Measurements from ENCODE around the gene C14orf180.
"Not testable (repeated sequence)": the region's sequence is repeated elsewhere in the genome, so short reads cannot be mapped to it uniquely, and the experiment has no call there.

Gene C14orf180

DNA sequence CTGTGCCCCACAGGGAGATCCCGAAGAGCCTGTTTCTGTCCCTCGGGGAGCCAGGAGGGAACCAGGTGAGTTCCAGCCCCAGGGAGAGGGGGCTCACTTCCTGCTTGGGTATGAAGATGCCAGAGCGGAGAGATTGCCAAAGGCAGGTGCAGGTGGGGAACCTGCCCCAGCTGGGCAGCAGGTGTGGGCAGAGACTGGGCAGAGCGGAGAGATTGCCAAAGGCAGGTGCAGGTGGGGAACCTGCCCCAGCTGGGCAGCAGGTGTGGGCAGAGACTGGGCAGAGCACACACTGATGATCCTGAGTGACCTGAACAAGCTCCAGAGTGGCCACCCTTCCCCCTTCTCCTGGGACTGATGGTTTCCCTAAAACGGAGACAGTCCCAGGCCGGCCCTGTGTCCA is 375 bp downstream of the C14orf180 start:
- DNase-seq: not testable (repeated sequence)

DNA sequence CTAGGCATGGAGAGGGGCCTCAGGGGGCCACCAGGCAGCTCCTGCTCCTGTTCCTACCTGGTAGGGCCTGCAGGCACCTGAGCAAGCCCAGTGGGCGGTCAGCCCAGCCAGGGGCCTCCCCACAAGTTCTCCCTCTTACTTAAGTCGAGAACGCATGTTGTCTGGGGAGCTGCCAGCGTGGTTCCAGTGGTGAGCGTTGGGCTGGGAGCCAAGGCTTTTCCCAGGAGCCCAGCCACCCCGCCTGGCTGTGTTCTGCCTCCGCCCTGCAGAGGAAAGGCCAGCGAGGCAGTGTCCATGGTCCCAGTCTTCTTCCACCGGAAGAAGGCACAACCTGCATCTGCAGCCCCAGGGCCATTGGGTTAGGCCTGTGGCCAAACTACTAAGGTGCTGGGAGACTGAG is 1.4 kb downstream of the C14orf180 start:
- no peak for DNase-seq

DNA sequence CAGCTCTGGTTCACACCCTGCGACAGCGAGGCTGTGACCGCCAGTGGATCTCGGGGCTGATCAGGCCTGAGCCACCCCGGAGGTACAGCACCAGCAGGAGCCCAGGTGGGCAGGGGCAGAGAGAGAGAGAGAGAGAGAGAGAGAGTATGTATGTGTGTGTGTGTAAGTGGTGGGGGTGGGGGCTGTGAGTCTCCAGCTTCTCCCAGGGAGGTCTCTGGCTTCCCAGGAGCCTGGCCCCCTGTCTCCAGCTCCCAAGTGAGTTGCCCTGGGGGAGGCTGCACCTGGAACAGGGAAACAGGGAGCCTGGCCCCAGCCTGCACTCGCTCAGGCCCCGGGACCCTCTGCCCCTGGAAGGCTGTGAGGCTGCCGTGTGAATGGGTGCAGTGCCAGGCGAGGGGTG is 2.0 kb downstream of the C14orf180 start:
- DNase-seq: no peak

DNA sequence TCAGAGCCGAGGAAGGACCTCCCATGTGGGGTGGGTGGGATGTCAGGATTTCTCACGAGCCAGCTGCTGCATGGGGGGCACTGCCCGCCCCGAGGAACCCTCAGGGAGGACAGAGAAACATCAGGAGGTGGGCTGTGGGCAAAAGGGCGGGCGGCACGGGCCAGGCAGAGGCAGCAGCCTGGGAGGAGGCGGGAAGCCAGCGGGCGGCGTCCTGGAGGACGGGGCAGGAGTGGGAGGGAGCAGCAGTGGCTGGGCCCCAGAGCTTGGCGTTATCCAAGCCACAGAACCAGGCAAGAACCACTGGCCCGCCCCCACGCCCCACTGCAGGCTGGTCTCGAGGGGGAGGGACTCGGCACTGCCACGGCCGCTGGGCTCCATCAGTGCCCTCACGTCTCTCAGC is 2.4 kb downstream of the C14orf180 start:
- no peak for DNase-seq

DNA sequence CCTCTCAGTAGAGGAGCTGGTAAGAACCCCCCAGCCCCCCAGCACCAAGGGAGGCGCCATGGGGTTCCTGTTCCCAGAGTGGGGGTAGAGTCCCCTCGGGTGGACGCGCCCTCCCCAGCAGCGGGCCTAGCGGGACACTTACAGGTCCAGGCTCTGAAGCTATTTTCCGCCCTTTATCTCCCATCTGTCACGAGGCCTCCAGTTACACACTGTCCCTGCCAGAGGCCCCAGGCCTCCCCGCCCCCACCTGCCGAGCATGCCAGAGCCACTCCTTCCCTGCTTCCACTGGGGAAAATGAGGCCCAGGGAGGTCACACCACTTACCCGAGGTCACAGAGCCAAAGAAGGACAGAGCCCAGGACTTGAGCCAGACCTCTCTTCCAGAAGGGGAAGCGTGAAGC is 3.1 kb downstream of the C14orf180 start:
- DNase-seq: no peak

DNA sequence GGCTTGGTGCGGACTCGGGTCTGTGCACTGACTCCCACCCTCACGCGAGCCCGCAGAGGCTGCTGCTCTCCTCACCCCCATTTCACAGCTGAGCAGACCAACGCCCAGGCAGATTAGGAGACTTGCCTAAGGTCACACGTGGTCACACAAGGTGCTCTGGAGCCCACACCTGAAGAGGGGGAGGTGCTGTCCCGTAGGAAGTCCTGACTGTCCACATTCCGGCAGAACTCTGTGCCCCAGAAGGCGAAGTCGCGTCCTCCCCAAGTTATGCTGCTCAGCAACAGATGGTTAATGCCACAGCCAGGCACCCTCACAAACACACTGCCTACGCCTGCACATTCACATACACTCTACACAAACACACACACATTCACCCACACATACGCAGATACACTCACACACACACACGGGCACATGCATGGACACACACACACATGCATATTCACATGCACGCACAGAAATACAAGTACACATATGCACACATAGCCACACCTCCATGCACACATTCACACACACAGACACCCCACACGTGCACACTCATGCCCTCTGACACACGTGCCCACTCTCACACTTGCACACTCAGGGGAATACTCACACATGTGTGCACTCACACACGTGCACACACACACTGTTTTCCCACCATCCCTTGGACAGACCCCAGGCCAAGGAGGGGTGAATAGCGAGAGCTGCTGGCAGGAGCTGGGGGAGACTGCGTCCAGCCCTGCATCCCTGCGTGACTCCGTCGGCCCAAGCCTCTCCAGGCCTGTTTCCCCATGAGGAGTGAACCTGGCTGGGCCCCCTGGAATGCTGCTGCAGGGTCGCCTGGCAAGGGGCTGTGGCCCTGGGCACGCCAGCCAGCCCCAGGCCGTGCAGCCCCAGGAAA is 4.1 kb downstream of the C14orf180 start:
- DNase-seq: no peak

DNA sequence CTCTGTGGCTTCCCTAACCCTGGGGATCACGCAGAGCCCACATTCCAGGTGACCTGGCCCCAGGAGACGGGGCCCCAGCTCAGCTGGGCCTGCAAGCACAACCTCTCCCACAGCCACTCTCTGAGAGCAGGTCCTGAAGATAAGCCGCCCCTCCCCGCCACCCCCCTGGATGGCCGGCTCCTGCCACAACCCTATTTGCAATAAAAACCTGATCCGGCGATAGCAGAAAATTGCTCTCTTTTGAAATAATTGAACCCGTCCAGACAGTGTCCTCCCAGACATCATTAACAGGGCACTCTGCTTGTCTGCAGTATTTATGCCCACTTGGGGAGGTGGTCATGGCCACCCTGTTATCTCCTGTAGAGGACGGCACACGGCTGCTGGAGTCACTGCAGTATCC is 5.0 kb downstream of the C14orf180 start:
- DNase-seq: no peak

DNA sequence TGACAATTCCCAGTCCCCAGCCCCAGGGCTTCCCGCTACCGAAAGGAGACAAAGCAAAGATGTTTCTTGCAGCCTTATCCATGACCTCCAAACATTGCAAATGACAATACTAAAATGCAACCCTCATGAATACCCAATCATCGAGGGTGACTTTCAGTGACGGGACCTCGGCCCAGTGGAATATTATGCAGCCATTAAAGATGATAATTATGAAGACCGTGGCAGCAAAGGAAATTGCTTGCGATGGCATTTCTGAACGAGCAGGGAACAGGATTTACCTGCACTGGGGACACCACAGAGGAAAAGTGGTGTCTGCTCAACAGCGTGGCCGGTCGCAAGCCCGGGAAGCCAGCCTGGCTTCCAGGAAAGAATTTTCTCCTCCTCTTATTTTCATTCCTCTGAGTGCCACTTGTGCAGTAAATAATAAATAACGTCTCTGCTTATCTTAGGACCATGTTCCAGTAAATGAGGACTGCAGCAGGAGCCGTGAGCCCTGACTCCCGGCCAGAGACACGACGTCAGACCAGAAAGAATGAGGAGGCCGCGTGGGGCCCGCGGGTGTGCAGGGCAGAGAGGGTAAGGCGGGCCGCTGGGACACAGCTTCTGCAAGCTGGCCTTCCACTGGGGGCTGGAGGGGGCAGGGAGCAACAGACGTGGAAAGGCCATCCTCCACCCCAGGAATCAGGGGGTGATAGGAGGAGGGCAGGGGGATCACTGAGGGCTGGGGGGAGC is 6.6 kb downstream of the C14orf180 start:
- no peak for DNase-seq

DNA sequence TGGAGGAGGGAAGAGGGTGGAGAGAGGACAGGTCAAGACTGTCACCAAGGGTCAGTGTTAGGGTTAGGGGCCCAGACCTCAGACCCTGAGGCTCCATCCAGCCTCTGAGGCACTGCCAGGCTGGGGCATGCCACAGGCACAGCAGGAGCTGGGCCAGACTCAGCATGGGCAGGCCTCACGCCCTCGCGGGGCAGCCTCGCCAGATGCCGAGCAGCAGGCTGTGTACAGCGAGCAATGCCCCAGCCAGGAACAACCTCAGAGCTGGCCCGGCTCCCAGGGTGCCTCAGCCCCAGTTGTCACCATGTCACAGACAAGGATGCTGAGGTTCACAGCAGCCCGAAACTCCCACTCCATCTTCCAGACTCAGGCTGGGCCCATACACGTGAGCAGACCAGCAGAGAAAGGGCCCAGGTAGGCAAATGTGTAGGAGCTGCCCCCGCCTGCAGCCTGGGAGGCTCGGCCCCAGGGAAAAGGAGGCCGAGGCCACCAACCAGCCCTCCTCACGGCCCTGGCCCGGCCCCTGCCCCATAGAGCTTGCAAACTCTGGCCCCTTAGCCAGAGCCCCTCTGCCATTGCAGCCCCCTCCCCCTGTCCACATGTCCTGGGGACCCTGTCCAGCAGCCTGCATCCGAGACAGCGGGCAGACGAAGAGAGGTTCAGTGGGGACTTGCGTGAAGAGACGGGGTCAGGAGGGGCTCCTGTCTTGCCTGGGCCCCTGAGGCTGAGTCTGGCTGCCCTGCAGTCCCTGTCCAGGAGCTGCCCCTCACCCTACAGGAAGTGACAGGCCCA is 7.5 kb downstream of the C14orf180 start:
- no peak for DNase-seq

DNA sequence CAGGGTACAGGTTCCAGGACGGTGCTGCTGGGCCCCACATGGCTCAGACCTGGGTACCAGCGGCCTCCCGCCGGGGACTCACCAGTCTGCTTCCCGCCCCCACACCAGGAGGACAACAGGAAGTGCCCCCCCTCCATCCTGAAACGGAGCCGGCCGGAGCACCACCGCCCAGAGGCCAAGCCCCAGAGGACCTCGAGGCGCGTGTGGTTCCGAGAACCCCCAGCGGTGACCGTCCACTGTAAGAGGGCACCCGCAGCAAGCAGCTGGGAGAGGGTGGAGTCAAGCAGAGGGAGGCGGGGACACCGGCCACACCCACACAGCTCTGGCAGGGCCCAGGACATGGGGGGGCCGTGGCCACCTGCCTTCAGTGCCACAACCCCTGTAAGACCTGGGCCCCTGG is 8.1 kb downstream of the C14orf180 start:
- no peak for DNase-seq

DNA sequence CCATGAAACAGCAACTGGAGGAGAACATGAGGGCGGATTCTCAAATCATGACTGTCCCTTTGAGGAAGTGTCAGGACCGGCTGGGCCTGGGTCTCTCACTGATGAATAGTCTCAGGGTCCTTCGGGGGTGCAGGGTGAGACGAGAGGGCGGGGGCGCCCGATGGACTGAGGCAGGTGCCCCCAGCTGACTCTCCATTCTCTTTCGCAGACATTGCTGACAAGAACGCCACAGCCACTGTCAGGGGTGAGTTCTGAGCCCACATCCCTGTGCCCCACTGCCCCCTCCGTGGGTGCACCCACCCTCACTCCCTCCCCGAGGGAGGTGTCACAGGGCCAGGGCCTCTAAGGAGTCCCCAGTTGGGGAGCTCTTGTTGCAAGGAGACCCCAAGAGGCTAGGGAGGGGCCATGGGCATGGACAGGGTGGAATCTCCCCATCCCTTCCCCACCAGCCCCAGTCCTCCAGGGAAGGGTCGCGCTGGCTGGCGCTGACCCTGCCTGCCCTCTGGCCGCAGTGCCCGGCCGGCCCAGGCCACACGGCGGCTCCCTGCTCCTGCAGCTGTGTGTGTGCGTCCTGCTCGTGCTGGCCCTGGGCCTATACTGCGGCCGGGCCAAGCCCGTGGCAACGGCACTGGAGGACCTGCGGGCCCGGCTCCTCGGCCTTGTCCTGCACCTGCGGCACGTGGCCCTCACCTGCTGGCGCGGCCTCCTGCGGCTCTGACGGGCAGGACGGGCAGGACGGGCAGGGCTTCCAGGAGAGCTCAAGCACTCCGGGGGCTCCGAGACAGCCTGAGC is 8.7 kb downstream of the C14orf180 start:
- DNase-seq: no peak

DNA sequence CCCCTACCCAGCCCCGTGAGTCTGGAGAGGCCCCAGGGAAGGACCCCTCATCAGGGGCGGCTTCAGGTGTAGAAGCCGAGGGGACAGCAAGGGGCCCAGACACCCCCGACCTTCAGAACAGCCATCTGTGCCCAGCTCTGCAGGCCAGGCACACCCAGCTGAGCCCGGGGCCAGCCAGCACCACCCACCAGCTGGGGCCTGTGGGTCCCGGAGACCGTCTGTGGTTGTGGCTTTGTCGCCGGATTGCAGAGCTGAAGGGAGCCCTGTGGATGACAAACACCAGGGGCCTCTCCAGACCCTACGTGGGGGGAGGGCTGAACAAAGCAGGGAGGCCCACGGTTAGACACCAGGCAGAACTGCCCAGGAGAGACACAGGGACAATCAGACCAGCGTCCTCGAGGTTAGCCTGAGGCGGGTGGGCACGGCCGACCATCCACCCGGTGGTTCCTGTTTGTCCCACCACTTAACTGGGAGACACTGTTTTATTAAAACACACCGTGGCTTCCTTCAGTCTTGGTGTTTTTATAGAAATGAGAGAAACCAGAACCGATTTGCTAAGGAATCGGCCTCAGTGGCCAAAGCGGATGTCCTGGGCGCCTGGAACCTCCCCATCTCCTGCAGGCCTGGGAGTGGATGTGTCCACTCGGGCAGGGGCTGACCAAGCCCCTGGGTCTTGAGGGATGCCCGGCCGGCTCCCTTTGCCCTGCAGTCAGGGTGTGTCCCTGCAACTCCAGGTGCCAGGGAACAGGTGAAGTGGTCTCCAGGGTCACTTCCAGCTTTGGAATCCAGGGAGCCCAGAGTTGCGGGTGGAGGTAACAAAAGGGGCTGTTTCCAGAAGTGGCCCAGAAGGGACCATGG is 10.0 kb downstream of the C14orf180 start:
- no peak for DNase-seq

DNA sequence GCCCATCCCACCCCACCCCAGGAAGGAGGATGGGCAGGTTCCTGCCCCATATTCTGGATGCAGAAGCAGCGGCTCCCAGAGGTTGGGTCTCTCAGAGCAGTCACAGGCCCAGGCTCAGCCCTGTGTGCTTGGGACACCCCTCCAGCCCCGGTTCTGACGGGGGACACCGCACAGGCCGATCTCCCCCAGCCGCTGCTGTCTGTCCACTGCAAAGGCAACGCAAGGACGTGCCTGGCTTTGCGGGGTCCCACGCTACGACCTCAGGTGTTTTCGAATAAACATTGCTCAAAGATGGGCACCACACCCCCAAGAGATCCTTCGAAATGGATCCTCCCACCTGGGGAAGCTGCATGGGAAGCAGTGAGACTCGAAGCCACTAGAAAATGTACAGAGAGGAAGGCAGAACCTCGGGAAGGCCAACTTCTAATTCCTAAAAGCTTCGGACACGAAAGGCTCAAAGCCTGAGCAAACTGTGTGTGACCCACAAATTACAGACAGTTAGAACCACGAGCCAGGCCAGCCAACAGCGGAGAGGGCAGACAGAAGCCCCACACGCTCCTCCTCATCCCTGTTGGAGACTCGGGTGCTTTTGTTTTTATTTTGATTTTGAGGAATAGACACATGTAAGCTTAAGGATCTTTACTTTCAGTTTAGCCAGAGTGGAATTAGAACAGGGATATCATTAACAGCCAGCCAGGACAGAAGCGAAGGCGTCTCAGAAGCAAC is 10.8 kb downstream of the C14orf180 start:
- no peak for DNase-seq

DNA sequence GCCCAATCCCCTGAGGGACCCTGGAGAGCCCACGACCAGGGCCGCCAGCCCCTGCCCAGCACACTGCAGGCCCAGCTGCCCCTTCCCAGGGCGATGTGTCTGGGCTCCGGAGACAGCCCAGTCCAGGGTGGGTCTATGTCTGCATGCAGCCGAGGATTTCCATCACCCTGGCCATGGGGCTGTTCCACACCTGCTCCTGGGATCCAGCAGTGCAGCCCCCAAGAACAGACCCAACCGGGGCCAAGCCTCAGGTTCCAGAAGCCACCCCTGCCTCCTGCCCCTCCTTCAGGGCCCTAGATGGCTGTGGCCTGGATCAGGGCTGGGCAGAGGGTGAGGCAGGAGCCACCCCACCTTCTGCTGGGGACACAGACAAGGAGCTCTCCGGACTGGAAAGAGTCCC is 11.5 kb downstream of the C14orf180 start:
- DNase-seq: no peak

DNA sequence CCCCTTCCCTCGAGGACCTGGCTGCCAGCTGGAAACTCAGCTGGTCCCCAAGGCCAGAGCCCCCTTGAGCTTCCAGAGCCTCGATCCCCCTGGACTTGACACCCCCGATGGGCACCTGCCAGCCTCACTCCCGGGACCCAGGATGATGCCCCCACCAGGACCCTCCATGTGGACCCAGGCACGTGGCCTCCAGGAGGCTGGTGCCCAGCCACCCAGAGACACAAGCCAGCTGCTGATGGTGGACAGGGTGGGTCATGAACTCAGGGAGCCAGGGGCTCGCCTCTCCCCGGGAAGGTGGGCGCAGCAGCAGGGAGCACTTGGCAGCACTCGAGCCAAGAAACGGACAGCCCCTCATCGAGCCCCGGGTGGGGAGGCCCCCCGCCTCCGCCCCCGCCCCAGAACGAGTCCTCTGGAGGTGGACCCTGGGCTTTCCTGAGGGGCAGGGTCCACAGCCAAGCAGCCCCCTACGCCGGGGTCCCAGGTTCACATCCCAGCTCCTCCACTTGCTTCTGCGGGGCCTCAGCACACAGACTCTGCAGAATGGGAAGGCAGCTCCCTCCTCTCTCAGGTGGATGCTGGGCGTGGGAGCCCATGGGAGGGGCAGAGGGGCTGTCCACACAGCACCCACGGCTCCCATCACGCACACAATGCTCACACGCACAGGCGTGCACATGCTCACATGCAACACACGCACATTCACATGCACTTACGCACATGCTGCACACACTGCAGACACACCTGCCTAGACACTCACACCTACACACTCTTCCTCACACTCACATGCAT is 12.1 kb downstream of the C14orf180 start:
- no peak for DNase-seq

DNA sequence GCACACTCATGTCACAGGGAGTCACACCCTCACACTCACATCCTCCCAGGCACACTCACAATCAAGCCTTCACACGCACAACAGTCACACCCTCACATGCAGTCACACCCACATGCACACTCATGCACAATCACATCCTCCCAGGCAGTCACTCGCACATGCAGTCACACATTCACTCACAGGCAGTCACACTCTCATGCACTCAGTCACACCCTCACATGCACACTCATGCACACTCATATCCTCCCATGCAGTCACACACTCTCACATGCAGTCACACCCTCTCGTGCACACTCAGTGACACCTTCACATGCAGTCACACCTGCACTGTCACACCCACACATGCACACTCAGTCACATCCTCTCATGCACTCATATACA is 12.7 kb downstream of the C14orf180 start:
- DNase-seq: no peak

DNA sequence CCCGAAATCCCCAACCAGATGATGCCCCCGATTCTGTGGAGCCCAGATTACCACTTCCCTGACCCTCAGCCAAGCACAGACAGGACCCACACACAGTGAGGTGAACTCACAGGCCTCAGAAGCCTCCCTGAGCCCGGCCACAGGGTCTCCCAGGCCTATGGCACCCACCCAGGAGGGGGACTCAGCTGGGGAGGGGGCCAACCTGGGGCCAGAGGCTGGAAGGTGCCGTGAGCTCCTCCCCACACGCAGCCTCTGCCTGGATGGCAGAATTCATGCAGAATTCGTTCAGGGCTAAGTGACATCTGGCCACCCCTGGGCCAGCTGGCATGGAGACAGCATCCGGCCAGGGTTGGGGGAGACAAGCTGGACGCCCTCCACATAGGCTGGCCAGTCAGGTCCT is 13.2 kb downstream of the C14orf180 start:
- no peak for DNase-seq

DNA sequence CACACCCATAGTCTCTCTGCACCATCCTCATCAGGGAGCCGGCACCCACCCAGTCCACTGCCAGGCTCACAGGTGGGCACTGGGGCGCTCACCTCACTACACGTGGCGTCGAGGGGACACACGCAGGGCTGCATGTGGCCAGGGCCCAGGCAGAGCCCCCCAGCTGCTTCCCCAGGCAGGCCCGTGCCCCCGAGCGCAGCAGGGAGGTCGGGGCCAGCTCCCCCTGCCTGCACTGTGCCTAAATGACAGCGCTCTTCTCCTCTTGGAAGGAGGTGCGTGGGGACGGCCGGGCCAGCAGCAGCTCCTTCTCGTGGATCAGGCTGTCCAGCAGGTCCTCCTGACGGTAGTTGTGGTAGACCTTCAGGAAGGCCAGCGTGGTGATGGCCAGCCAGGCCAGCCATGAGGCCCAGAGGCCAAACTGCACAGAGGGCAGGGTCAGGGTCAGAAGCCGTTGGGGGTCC is 13.7 kb downstream of the C14orf180 start:
- DNase-seq: no peak

DNA sequence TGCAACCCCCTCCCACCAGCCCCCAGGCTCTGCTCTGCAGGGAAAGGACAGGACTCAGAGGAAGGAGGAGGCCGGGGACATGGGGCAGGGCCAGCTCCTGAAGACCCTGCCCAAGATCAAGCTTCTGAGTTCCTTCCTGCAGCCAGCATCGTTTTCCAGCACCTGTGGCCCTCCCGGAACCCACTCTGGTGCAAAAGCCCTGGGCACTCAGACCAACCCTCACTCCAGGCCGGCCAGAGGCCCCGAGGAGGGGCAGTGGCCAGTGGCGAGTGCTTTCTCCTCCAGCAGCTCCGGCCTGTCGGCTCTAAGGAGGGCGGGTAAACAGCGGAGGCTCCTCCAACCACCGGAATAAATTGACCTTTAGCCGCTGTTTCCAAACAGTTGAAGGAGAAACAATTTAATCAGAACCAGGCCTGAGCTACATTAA is 14.2 kb downstream of the C14orf180 start:
- DNase-seq: no peak

Measured in NCI-H748 treated with DMSO at 0.1 percent for 48 hours (cell line).